ENCODE measurements around the gene HOXB6.

GRCh38 chr17:48567209-48567608, 37.6 kb downstream of the HOXB6 start:
- TF ChIP-seq CTCF (conservative IDR thresholded peaks at IDR 0.05; ENCODE audit: low read length) (no peak), EZH2phosphoT487 (IDR thresholded peaks at IDR 0.05; ENCODE audit: borderline replicate concordance) (no peak)

Data from Loucy (cell line).